Calu3 (cell line): ENCODE measurements around the gene NLRP9. TPM values are rescaled to one million over a fixed set of nuclear protein-coding genes. Genes with fewer than 3 reads are reported as not detected.
A peak's percentile ranks its signal among the peaks of the same experiment; 100 is the strongest.
"Not testable (repeated sequence)": the region's sequence is repeated elsewhere in the genome, so short reads cannot be mapped to it uniquely, and the experiment has no call there.

ENCODE experiments used
- BruUV-seq: library from RNA; stranded (reverse); fragments of 400-500 nt; replicated peaks from 2 replicates; lab custom pipeline; 2021; lab: Mats Ljungman, UMichigan
- CTCF ChIA-PET: fragments of 300-600 bp; sonication (Branson Sonifier 250); formaldehyde crosslinking; loops from one replicate; lab custom pipeline; 2022; ENCODE audit warnings: antibody characterized with exemption; lab: Charles Lee
- DNase-seq: peaks from one replicate; pipeline ENCODE4 v3.0.0; 2022
- H3K27ac Mint-ChIP-seq: one replicate; pipeline ENCODE4 v1.8.0; 2022; ENCODE audit warnings: mixed read lengths; ENCODE audit not compliant: unreplicated experiment
- H3K27me3 Mint-ChIP-seq: one replicate; pipeline ENCODE4 v1.8.0; 2022; ENCODE audit warnings: mixed read lengths; ENCODE audit not compliant: unreplicated experiment
- H3K36me3 Mint-ChIP-seq: one replicate; pipeline ENCODE4 v1.8.0; 2022; ENCODE audit warnings: mild to moderate bottlenecking, moderate library complexity, mixed read lengths; ENCODE audit not compliant: insufficient read depth, unreplicated experiment
- H3K4me1 Mint-ChIP-seq: one replicate; pipeline ENCODE4 v1.8.0; 2022; ENCODE audit warnings: mild to moderate bottlenecking, low read depth, mixed read lengths; ENCODE audit not compliant: unreplicated experiment
- H3K4me3 Mint-ChIP-seq: one replicate; pipeline ENCODE4 v1.8.0; 2022; ENCODE audit warnings: mild to moderate bottlenecking, low read depth, moderate library complexity, mixed read lengths; ENCODE audit not compliant: unreplicated experiment
- H3K9me3 Mint-ChIP-seq: one replicate; pipeline ENCODE4 v1.8.0; 2022; ENCODE audit warnings: low read depth, mixed read lengths; ENCODE audit not compliant: unreplicated experiment
- intact Hi-C: fragments of 100-400 bp; cut with micrococcal nuclease; formaldehyde crosslinking; loops from one replicate; pipeline ENCODE4 v1.10.0; 2022; ENCODE audit not compliant: unreplicated experiment
- total RNA-seq: library from RNA; stranded (reverse); gene quantifications from 2 replicates; pipeline ENCODE4 v1.2.3, GENCODE V29; 2022
- TF ChIP-seq, protein P1 (sequence below): fragments of 200-600 bp; IDR thresholded peaks from one replicate; pipeline ENCODE4 v1.8.0; 2022; ENCODE audit warnings: antibody characterized with exemption; ENCODE audit not compliant: unreplicated experiment

Gene NLRP9
- total RNA-seq, 1 experiment from 2014 or later, result not detected

DNA sequence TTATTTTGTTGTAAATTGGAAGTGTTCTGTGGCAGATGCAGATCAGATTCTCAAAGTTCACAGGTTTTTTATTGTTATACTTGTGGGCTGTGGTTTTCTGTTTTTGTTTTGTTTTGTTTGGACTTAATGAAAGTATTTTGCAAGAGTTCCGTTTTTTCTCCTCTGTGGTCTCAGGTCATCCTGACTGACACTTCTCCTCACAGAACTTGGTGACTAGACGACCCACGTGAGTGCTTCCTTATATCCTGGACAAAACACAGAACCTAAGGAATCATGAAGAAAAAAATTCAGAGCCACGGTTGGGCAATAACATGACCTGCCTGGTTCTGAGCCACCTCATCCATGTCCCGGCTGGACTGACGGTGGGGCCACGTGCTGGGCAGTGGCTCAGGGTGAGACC is 28.3 kb upstream of the NLRP9 start:
- Mint-ChIP-seq H3K9me3 (peaks cover 15% of the 10 kb centered on the region), H3K27ac (no peak overlapping the region), H3K36me3 (no peaks in the 10 kb centered on the region), H3K27me3 (peaks cover 21% of the 10 kb centered on the region), H3K4me1 (no peaks in the 10 kb centered on the region), H3K4me3 (no peak overlapping the region)
- BruUV-seq, result no TSS peak
- CTCF ChIA-PET, result no interaction called here
- TF ChIP-seq, protein P1, sequence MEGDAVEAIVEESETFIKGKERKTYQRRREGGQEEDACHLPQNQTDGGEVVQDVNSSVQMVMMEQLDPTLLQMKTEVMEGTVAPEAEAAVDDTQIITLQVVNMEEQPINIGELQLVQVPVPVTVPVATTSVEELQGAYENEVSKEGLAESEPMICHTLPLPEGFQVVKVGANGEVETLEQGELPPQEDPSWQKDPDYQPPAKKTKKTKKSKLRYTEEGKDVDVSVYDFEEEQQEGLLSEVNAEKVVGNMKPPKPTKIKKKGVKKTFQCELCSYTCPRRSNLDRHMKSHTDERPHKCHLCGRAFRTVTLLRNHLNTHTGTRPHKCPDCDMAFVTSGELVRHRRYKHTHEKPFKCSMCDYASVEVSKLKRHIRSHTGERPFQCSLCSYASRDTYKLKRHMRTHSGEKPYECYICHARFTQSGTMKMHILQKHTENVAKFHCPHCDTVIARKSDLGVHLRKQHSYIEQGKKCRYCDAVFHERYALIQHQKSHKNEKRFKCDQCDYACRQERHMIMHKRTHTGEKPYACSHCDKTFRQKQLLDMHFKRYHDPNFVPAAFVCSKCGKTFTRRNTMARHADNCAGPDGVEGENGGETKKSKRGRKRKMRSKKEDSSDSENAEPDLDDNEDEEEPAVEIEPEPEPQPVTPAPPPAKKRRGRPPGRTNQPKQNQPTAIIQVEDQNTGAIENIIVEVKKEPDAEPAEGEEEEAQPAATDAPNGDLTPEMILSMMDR, result no peak
- intact Hi-C loops, result no loop called here
- no peak for DNase-seq

DNA sequence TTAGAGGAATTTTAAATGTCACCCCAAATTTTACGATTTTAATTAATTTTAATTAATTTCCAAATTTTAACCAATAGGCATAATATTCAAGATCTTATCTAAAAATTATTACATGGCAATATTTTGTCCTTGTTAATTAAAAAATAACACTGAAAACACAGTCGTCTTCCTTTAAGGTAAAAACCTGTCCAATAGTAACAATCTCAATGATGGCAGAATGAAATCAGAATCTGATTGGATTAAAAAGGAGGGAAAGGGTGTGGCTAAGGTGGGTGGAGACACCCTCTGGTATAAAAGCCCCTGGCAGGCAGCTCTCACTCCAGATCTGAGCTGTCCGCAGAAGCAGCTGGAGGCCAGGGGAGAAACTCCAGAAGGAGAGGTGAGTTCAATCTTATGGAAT is 20.6 kb upstream of the NLRP9 start, which contains the start of gene RFPL4A:
Gene RFPL4A, plus strand, starts transcription at position 301 of the 400 bp plus-strand sequence. CDS start 2,704 bp downstream, outside the sequence.
- H3K4me1 Mint-ChIP-seq, DNase-seq, H3K36me3 Mint-ChIP-seq, intact Hi-C loops, H3K9me3 Mint-ChIP-seq, H3K4me3 Mint-ChIP-seq, BruUV-seq, CTCF ChIA-PET, H3K27me3 Mint-ChIP-seq, H3K27ac Mint-ChIP-seq: not testable (repeated sequence)

DNA sequence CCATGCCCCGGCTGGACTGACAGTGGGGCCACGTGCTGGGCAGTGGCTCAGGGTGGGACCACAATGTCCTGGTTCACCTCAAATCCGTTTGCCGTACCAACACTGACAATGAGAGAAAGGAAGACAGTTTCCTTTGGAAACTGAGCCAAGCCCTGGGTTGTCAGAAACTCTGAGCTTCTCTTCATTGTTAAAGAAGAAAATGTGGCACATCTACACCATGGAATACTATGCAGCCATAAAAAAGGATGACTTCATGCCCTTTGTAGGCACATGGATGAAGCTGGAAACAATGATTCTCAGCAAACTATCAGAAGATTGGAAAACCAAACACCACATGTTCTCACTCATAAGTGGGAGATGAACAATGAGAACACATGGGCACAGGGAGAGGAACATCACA is 18.6 kb upstream of the NLRP9 start:
- H3K27me3 Mint-ChIP-seq, DNase-seq, H3K4me1 Mint-ChIP-seq, H3K36me3 Mint-ChIP-seq, H3K27ac Mint-ChIP-seq, CTCF ChIA-PET, intact Hi-C loops, BruUV-seq, H3K9me3 Mint-ChIP-seq, H3K4me3 Mint-ChIP-seq: not testable (repeated sequence)

DNA sequence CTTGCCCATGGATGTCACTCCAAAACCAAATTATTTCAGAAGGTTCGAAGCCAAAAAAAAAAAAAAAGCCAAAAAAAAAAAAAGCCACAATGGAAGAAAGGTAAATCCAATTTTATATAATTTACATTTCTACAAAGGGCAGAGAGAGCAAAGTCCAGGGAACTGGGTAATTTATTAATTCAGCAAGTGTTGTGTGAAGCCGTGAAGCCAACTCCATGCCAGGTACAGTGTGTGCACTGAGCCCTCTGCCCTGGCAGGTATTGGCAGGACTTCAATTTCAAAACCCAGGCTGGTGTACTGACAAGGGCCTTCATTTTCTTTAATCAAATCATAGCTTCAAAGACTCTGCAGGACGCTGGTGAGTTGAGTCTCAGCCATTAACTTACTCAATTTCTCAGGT is 15.2 kb upstream of the NLRP9 start:
- no TSS peak for BruUV-seq
- Mint-ChIP-seq H3K27ac (no peak overlapping the region), H3K27me3 (no peaks in the 10 kb centered on the region), H3K9me3 (peaks cover 5% of the 10 kb centered on the region), H3K36me3 (no peaks in the 10 kb centered on the region), H3K4me1 (no peaks in the 10 kb centered on the region), H3K4me3 (no peak overlapping the region)
- DNase-seq, result peak; percentile 9
- CTCF ChIA-PET, result no interaction called here
- intact Hi-C loops, result no loop called here
- TF ChIP-seq, protein P1, result no peak

DNA sequence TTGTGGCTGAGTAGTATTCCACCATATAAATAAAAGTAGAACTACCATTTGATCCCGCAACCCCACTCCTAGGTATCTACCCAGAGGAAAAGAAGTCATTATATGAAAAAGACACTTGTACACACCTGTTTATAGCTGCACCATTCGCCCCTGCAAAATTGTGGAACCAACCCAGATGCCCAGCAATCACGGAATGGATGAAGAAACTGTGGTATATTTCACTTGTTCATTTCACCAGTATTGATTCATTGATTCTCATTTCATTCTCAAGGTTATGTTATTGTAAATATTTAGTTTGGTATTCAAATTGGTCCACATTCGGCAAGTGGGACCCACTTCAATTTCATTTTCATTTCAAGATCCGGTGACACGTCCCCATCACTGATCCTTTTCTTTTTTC is 12.5 kb upstream of the NLRP9 start:
- Mint-ChIP-seq H3K27me3 (no peaks in the 10 kb centered on the region), H3K9me3 (peaks cover 3% of the 10 kb centered on the region), H3K4me1 (no peaks in the 10 kb centered on the region), H3K36me3 (no peaks in the 10 kb centered on the region), H3K27ac (no peak overlapping the region), H3K4me3 (no peak overlapping the region)
- CTCF ChIA-PET, result no interaction called here
- TF ChIP-seq, protein P1, result no peak
- intact Hi-C loops, result no loop called here
- no TSS peak for BruUV-seq
- no peak for DNase-seq

DNA sequence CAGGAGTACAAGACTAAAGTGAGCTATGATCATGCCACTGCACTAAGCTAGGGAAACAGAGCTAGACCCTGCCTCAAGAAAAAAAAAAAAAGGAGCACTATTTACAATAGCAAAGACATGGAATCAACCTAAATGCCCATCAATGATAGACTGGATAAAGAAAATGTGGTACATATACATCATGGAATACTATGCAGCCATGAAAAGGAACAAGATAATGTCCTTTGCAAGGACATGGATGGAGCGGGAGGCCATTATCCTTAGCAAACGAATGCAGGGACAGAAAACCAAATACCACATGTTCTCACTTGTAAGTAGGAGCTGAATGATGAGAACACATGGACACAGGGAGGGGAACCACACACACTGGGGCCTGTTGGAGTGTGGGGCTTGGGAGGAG is 7.8 kb downstream of the NLRP9 start:
- H3K27ac Mint-ChIP-seq, H3K36me3 Mint-ChIP-seq, H3K4me3 Mint-ChIP-seq, BruUV-seq, intact Hi-C loops, DNase-seq, H3K9me3 Mint-ChIP-seq, H3K4me1 Mint-ChIP-seq: not testable (repeated sequence)
- peaks cover 15% of the 10 kb centered on the region for H3K27me3 Mint-ChIP-seq
- CTCF ChIA-PET, result interaction anchor here (0.7 kb wide), 2 partner anchors 522 to 1901 kb away, joined by 3 to 8 read pairs; no protein-coding TSS in a partner anchor
